Loucy (cell line): ENCODE data around the gene RBM48.

Source experiments
- H2AFZ ChIP-seq: fragments of 200-600 bp; sonication (generic); 2 replicates; pipeline ENCODE4 v1.6.0; 2016; ENCODE audit warnings: antibody characterized with exemption, mild to moderate bottlenecking, low read length, moderate library complexity
- H3F3A ChIP-seq: fragments of 200-600 bp; 2 replicates; pipeline ENCODE4 v1.6.0; 2016; ENCODE audit warnings: antibody characterized with exemption, low read depth, mild to moderate bottlenecking
- H3K27me3 ChIP-seq: fragments of 200-600 bp; sonication (generic); 2 replicates; pipeline ENCODE4 v1.6.1; 2014; ENCODE audit warnings: low read length, mild to moderate bottlenecking; ENCODE audit not compliant: insufficient read depth, poor library complexity, severe bottlenecking
- H3K36me3 ChIP-seq: fragments of 200-600 bp; sonication (generic); 2 replicates; pipeline ENCODE4 v1.6.1; 2016; ENCODE audit warnings: low read length; ENCODE audit not compliant: insufficient read depth
- H3K4me1 ChIP-seq: fragments of 200-600 bp; sonication (generic); 2 replicates; pipeline ENCODE4 v1.5.1; 2014; ENCODE audit warnings: low read length, mild to moderate bottlenecking; ENCODE audit not compliant: insufficient read depth, poor library complexity, severe bottlenecking
- H3K4me2 ChIP-seq: fragments of 200-600 bp; sonication (generic); 2 replicates; pipeline ENCODE4 v1.6.0; 2014; ENCODE audit warnings: antibody characterized with exemption, low read length, low read depth, mild to moderate bottlenecking; ENCODE audit not compliant: poor library complexity, severe bottlenecking
- H3K4me3 ChIP-seq: fragments of 200-600 bp; sonication (generic); 2 replicates; pipeline ENCODE4 v1.5.1; 2014; ENCODE audit warnings: low read length, mild to moderate bottlenecking, mixed read lengths; ENCODE audit not compliant: poor library complexity, severe bottlenecking
- H3K79me2 ChIP-seq: fragments of 200-600 bp; sonication (generic); 2 replicates; pipeline ENCODE4 v1.6.1; 2014; ENCODE audit warnings: low read length; ENCODE audit not compliant: insufficient read depth
- H3K9ac ChIP-seq: fragments of 200-600 bp; sonication (generic); 2 replicates; pipeline ENCODE4 v1.6.0; 2014; ENCODE audit warnings: mild to moderate bottlenecking, low read depth, low read length, moderate library complexity; ENCODE audit not compliant: poor library complexity, severe bottlenecking
- H3K9me2 ChIP-seq: fragments of 200-600 bp; sonication (generic); replicated peaks from 2 replicates; pipeline ENCODE4 v1.6.1; 2016; ENCODE audit warnings: low read depth, low read length, mixed read lengths
- H3K9me3 ChIP-seq: fragments of 200-600 bp; sonication (generic); 2 replicates; pipeline ENCODE4 v1.6.1; 2014; ENCODE audit warnings: mild to moderate bottlenecking, antibody characterized with exemption, low read length, low read depth; ENCODE audit not compliant: insufficient read depth
- H4K20me1 ChIP-seq: fragments of 200-600 bp; sonication (generic); 2 replicates; pipeline ENCODE4 v1.6.0; 2014; ENCODE audit warnings: antibody characterized with exemption, low read length, mild to moderate bottlenecking; ENCODE audit not compliant: insufficient read depth, poor library complexity, severe bottlenecking
- EZH2phosphoT487 ChIP-seq: fragments of 200-600 bp; IDR thresholded peaks from 2 replicates; pipeline ENCODE4 v1.6.1; 2018; ENCODE audit warnings: antibody characterized with exemption, mild to moderate bottlenecking, moderate library complexity, borderline replicate concordance
- TF ChIP-seq, protein P1 (sequence below): fragments of 200-600 bp; sonication (generic); conservative IDR thresholded peaks from 2 replicates; pipeline ENCODE4 v1.5.1; 2014; ENCODE audit warnings: mild to moderate bottlenecking, antibody characterized with exemption, low read length

Gene RBM48

DNA sequence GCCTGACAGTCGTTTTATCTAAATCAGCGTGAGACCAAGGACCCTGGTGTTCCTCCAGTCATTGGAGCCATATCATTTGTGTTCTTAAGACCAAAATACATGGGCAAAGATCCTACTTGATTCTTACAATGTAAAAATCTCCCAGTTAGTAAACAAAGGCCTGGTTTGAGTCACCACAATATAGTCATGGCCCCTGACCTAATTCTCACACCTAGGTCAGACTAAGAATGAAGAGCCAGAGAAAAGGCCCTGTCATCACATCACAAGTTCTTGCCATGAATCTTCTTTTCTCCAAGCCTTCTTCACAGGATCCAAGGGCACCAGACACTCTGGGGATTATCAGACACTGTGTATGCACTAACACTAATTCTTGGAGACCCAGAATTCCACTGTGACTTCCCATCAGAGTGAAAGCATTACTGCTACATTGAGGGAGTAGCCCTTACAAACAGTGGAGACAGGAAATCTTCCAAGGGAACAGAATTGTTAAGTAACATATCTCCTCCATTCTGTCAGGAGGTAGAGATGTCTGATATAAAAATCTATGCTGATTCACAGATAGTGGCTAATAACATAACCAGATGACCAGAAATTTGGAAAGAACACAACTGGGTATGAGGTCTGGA is 43.2 kb upstream of the RBM48 start:
- Histone ChIP-seq H3K4me2 (no peak overlapping the region), H3K9me2 (no peaks in the 10 kb centered on the region), H3F3A (no peaks in the 10 kb centered on the region), H3K4me1 (no peaks in the 10 kb centered on the region), H3K36me3 (peaks cover 32% of the 10 kb centered on the region; the same call in 1 of the 2 replicates), H3K4me3 (no peak overlapping the region), H3K9me3 (no peaks in the 10 kb centered on the region), H3K79me2 (no peaks in the 10 kb centered on the region), H4K20me1 (no peaks in the 10 kb centered on the region), H3K27me3 (no peaks in the 10 kb centered on the region), H3K9ac (no peak overlapping the region), H2AFZ (no peak overlapping the region)
- TF ChIP-seq, protein P1, sequence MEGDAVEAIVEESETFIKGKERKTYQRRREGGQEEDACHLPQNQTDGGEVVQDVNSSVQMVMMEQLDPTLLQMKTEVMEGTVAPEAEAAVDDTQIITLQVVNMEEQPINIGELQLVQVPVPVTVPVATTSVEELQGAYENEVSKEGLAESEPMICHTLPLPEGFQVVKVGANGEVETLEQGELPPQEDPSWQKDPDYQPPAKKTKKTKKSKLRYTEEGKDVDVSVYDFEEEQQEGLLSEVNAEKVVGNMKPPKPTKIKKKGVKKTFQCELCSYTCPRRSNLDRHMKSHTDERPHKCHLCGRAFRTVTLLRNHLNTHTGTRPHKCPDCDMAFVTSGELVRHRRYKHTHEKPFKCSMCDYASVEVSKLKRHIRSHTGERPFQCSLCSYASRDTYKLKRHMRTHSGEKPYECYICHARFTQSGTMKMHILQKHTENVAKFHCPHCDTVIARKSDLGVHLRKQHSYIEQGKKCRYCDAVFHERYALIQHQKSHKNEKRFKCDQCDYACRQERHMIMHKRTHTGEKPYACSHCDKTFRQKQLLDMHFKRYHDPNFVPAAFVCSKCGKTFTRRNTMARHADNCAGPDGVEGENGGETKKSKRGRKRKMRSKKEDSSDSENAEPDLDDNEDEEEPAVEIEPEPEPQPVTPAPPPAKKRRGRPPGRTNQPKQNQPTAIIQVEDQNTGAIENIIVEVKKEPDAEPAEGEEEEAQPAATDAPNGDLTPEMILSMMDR = no peak
- TF ChIP-seq EZH2phosphoT487 = no peak

DNA sequence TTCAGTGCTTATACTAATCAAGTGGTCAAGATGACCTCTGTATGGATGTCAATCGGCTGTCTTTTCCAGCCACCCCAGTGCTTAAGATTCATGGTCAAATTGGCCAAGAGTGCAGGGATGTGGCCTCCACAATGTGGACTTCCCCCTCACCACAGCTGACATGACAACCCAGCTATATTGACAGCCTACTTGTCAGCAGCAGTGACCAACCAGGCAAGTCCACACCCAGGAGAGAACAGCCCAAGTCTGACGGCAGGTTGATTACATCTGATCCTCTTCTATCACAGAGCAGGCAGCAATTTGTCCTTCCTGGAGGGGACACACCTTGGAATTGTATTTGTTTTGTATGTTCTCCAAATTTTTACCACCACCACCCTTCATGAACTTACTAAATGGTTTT is 42.6 kb upstream of the RBM48 start:
- Histone ChIP-seq H3K9me3 (no peaks in the 10 kb centered on the region), H4K20me1 (no peaks in the 10 kb centered on the region), H3K9ac (no peak overlapping the region), H3K79me2 (no peaks in the 10 kb centered on the region), H3F3A (no peaks in the 10 kb centered on the region), H3K9me2 (no peaks in the 10 kb centered on the region), H3K27me3 (no peaks in the 10 kb centered on the region), H3K4me2 (no peak overlapping the region), H3K4me1 (no peaks in the 10 kb centered on the region), H3K4me3 (no peak overlapping the region), H3K36me3 (peaks cover 36% of the 10 kb centered on the region; the same call in 1 of the 2 replicates), H2AFZ (no peak overlapping the region)
- TF ChIP-seq, protein P1 = no peak
- no peak for TF ChIP-seq EZH2phosphoT487

DNA sequence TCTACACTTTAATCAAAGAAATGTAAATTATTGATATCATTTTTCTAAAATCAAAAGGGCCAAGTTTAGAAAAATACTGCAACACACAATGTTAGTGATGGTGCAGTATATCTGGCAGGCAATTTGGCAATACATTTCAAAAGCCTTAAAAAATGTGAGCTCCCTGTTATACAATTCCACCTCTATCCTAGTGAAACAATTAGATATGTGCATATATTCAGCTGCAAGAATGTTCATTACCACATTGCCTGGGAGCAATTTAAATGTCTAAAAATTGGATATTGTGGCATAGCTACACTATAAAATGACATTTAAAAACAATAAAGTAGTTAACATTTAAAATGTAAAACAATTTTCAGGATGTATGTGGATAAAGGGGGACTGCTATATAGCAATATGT is 40.8 kb upstream of the RBM48 start:
- peaks cover 53% of the 10 kb centered on the region; the same call in 1 of the 2 replicates for H3K36me3 ChIP-seq
- H3F3A ChIP-seq = no peaks in the 10 kb centered on the region
- no peaks in the 10 kb centered on the region for H4K20me1 ChIP-seq
- H3K4me3 ChIP-seq = no peak overlapping the region
- H3K9me2 ChIP-seq = no peaks in the 10 kb centered on the region
- no peak overlapping the region for H2AFZ ChIP-seq
- H3K4me2 ChIP-seq = no peak overlapping the region
- H3K27me3 ChIP-seq = no peaks in the 10 kb centered on the region
- no peak for TF ChIP-seq EZH2phosphoT487
- TF ChIP-seq, protein P1 = no peak
- no peaks in the 10 kb centered on the region for H3K4me1 ChIP-seq
- H3K79me2 ChIP-seq = no peaks in the 10 kb centered on the region
- H3K9ac ChIP-seq = no peak overlapping the region
- H3K9me3 ChIP-seq = no peaks in the 10 kb centered on the region
